22Rv1 (cell line): ENCODE data around the gene SLC36A1.
A peak's percentile ranks its signal among the peaks of the same experiment; 100 is the strongest.

Experiments used
- H3K27ac ChIP-seq: fragments of 450-650 bp; 2 replicates; pipeline ENCODE4 v1.5.1; 2017
- CTCF ChIP-seq: fragments of 450-650 bp; IDR thresholded peaks from 2 replicates; pipeline ENCODE4 v1.5.1; 2017; ENCODE audit warnings: mild to moderate bottlenecking
- ZFX ChIP-seq: fragments of 450-650 bp; IDR thresholded peaks from 2 replicates; pipeline ENCODE4 v1.6.1; 2017; ENCODE audit warnings: antibody characterized with exemption, borderline replicate concordance

Gene SLC36A1

GRCh38 chr5:151434570-151435237 lies 12.7 kb upstream of the SLC36A1 start:
- H3K27ac ChIP-seq, result no peak overlapping the region
- TF ChIP-seq CTCF (no peak), ZFX (no peak)

- no peak for TF ChIP-seq CTCF
- TF ChIP-seq ZFX, result no peak
- H3K27ac ChIP-seq, result peak overlapping the region; percentile 44
Measured at GRCh38 chr5:151448038-151448985, 909 bp downstream of the SLC36A1 start.

- H3K27ac ChIP-seq, result no peak overlapping the region
- TF ChIP-seq ZFX (no peak), CTCF (no peak)
Measured at GRCh38 chr5:151449297-151449696, 1.9 kb downstream of the SLC36A1 start.

- H3K27ac ChIP-seq, result no peak overlapping the region
- TF ChIP-seq CTCF, result no peak
- no peak for TF ChIP-seq ZFX
Measured at GRCh38 chr5:151449839-151450238, 2.4 kb downstream of the SLC36A1 start.

- no peak for TF ChIP-seq ZFX
- no peak for TF ChIP-seq CTCF
- no peak overlapping the region for H3K27ac ChIP-seq
Measured at GRCh38 chr5:151450605-151451004, 3.2 kb downstream of the SLC36A1 start.

- TF ChIP-seq CTCF (no peak), ZFX (no peak)
- H3K27ac ChIP-seq, result no peak overlapping the region
Measured at GRCh38 chr5:151451626-151452520, 4.5 kb downstream of the SLC36A1 start.
